ENCODE data around the gene SYNE1.

GRCh38 chr6:152257581-152257980 lies 379.6 kb downstream of the SYNE1 start:
- TF ChIP-seq CTCF (IDR thresholded peaks at IDR 0.05), result no peak
- no peak for TF ChIP-seq POLR2AphosphoS5 (IDR thresholded peaks at IDR 0.05)
- no peak for TF ChIP-seq POLR2A (IDR thresholded peaks at IDR 0.05)
- TF ChIP-seq EP300 (IDR thresholded peaks at IDR 0.05), result no peak

Data from sigmoid colon (tissue), 4 donors.